HG02588 (cell line): Measurements from ENCODE around the gene MAP2K6.

Experiments
- ATAC-seq: cut with Tn5 transposase; IDR thresholded peaks from one replicate; pipeline ENCODE4 v1.9.1; 2021; ENCODE audit warnings: mild to moderate bottlenecking, moderate library complexity; ENCODE audit not compliant: unreplicated experiment

Gene MAP2K6

GRCh38 chr17:69528035-69528434 lies 113.5 kb downstream of the MAP2K6 start:
- ATAC-seq: no peak

GRCh38 chr17:69533481-69534234 lies 119.2 kb downstream of the MAP2K6 start:
- ATAC-seq: no peak

DNA sequence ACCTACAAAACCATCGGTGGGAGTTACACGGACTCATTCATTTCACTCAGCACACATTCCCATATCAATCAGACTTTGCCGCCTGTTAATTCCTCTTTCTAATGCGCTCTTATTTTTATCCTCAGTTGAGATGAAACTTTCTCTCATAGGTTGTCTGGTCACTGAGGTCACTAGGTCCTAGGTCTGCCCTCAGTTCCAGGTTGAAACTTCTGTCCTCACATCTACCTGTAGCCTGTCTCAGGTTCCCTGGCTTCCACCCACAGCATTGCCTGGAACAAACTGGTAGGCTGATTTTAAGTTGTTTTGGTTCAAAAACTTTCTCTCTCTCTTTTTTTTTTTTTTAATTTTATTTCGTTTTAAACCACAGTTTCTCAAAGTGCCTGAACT lies 119.7 kb downstream of the MAP2K6 start:
- ATAC-seq: no peak

GRCh38 chr17:69535016-69535570 lies 120.6 kb downstream of the MAP2K6 start:
- ATAC-seq: no peak

GRCh38 chr17:69538795-69539194 lies 124.3 kb downstream of the MAP2K6 start:
- no peak for ATAC-seq

DNA sequence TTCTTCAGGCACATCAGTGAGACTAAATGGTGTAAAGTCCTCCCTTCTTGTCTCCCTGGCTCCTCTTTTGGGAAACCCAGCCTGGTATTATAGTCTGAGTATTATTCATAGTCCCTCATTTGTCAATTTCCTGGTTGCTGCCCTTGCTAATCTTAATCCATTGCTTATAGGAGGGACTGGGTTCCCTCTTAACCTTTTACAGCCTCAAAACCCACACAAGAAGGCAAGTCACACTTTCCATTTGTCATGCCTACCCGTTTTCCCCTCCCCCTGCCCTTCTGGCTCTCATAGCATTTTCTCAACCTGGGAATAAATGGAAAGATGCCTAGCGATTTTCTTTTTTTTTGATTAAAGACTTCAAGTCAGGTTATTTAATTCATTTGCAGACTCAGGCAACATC lies 124.8 kb downstream of the MAP2K6 start:
- no peak for ATAC-seq

GRCh38 chr17:69539781-69540319 lies 125.4 kb downstream of the MAP2K6 start:
- no peak for ATAC-seq

- no peak for ATAC-seq
Observed at GRCh38 chr17:69540356-69540755, 125.9 kb downstream of the MAP2K6 start.

GRCh38 chr17:69547230-69547629 lies 132.7 kb downstream of the MAP2K6 start:
- ATAC-seq: no peak

- ATAC-seq: no peak
Observed at GRCh38 chr17:69547947-69548346, 133.4 kb downstream of the MAP2K6 start.

- peak; percentile 47 for ATAC-seq
Observed at GRCh38 chr17:69551212-69552010, 136.9 kb downstream of the MAP2K6 start.

- ATAC-seq: no peak
Observed at GRCh38 chr17:69552986-69553667, 138.6 kb downstream of the MAP2K6 start.

DNA sequence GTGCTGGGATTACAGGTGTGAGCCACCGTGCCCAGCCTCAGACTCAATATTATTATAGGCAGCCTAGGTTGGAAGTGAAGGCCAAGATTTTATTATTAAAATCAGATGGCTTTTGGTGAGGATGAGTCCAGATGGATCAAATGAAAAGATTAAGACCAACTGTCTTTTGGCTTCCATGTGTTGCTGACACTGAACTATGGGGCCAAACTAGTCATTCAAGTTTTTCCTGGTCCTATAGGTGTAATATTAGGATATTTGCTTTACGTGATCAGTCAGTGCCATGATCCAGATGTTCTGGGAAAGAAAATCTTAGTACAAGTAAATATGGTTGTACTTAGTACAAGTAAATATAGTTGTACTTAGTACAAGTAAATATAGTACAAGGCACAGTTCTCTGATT lies 140.6 kb downstream of the MAP2K6 start:
- no peak for ATAC-seq

- ATAC-seq: no peak
Observed at GRCh38 chr17:69557339-69557738, 142.8 kb downstream of the MAP2K6 start.

- ATAC-seq: no peak
Observed at GRCh38 chr17:69558796-69559195, 144.3 kb downstream of the MAP2K6 start.

GRCh38 chr17:69560987-69561441 lies 146.5 kb downstream of the MAP2K6 start:
- ATAC-seq: no peak

DNA sequence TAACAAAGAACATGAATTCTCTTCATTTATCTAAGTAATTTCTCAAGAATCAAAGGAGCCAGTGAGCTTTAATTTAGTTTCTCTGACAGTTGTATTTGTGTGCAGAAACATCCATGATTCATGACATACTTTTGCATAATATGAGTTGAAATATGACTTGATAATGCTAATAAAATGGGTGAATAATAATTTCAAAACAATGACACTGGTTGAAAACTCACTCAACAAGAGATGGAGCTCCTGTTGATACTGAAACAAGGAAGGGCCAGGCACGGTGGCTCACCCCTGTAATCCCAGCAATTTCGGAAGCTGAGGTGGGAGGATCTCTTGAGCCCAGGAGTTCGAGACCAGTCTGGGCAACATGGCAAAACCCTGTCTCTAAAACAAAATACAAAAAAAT lies 147.0 kb downstream of the MAP2K6 start:
- no peak for ATAC-seq

DNA sequence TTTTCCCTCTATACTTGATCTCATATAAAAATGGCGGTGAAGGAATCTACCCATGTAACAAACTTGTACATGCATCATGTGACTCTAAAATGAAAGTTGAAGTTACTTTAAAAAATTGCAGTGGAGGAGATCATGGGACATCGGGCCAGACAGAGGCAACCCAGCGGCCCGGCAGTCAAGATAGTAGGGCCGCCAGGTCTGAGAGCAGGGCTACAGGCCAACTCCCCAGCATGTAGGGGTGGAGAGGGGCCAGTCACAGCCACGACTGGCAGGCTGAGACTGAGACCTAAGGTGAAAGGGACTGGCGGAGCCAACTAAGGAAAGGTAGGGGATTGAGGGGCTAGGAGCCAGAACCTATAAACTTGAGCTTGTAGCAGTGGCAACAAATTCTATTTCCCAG lies 150.9 kb downstream of the MAP2K6 start:
- no peak for ATAC-seq

DNA sequence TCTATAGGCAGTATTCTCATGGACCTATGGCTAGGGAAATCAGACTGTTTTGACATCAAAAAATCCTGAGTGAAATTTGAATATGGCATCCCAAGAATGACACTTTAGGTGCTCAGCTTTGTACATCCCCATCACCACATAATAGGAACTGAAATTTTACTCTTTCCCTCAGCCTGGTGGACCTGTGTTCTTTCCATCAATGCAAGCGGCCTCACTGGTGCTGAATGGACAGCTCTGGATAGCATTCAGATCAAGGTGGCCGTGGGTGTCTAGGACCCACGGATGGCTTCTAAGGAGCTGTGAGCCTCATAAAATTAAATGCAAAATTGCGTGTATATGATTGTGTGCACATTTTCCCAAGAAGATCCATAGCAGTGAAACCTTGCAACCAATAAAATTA lies 152.6 kb downstream of the MAP2K6 start:
- no peak for ATAC-seq

GRCh38 chr17:69572747-69573146 lies 158.2 kb downstream of the MAP2K6 start:
- no peak for ATAC-seq

- no peak for ATAC-seq
Observed at GRCh38 chr17:69573396-69573795, 158.9 kb downstream of the MAP2K6 start.
